ENCODE data around the gene RASGRF2. TPM values are rescaled to one million over a fixed set of nuclear protein-coding genes. Genes with fewer than 3 reads are reported as not detected.

Gene RASGRF2
- total RNA-seq, 1 experiment from 2014 or later, result 0.18 TPM

GRCh38 chr5:81245871-81246235 is 285.7 kb downstream of the RASGRF2 start:
- H3K4me1 ChIP-seq (ENCODE audit: insufficient read depth, low read length), result peaks cover 17% of the 10 kb centered on the region
- H3K79me2 ChIP-seq (ENCODE audit: low read length), result no peaks in the 10 kb centered on the region
- no peaks in the 10 kb centered on the region for H3K36me3 ChIP-seq (ENCODE audit: low read depth, low read length)
- POLR2A ChIA-PET (ENCODE audit: unreplicated experiment), result interaction anchor here (0.8 kb wide), 1 partner anchor 54 kb away, joined by 3 read pairs; no protein-coding TSS in a partner anchor
- H4K20me1 ChIP-seq (ENCODE audit: low read length), result no peaks in the 10 kb centered on the region
- no peak overlapping the region for H3K4me3 ChIP-seq (ENCODE audit: low read length)
- no peak overlapping the region for H3K4me2 ChIP-seq (ENCODE audit: low read length)
- TF ChIP-seq EZH2phosphoT487 (IDR thresholded peaks at IDR 0.05; ENCODE audit: borderline replicate concordance, low read length) (no peak), CTCF (conservative IDR thresholded peaks at IDR 0.05; ENCODE audit: low read depth, low read length) (no peak)
- no peak overlapping the region for H2AFZ ChIP-seq (ENCODE audit: low read length)
- peak overlapping the region; percentile 11; the same call in 1 of the 2 replicates for H3K27ac ChIP-seq (ENCODE audit: low read length)
- intact Hi-C loops (cut with micrococcal nuclease), result no loop called here
- H3K27me3 ChIP-seq (ENCODE audit: low read length), result no peaks in the 10 kb centered on the region
- no peaks in the 10 kb centered on the region for H3K9me2 ChIP-seq (replicated peaks; ENCODE audit: low read length)
- H3F3A ChIP-seq (ENCODE audit: low read length, unreplicated experiment), result no peaks in the 10 kb centered on the region
- CTCF ChIA-PET, result no interaction called here
- ATAC-seq (peak; percentile 10; the same call in 1 of the 2 replicates), DNase-seq (no peak)
- no peaks in the 10 kb centered on the region for H3K9me3 ChIP-seq (ENCODE audit: low read length)
- no TSS peak for BruUV-seq (replicated peaks)
- no peak overlapping the region for H3K9ac ChIP-seq (ENCODE audit: low read length)

GRCh38 chr5:81246697-81247096 is 286.5 kb downstream of the RASGRF2 start:
- no TSS peak for BruUV-seq (replicated peaks)

GRCh38 chr5:81247441-81247972 is 287.3 kb downstream of the RASGRF2 start:
- Histone ChIP-seq H3F3A (ENCODE audit: low read length, unreplicated experiment) (no peaks in the 10 kb centered on the region), H2AFZ (ENCODE audit: low read length) (no peak overlapping the region), H3K9me2 (replicated peaks; ENCODE audit: low read length) (no peaks in the 10 kb centered on the region), H3K4me1 (ENCODE audit: insufficient read depth, low read length) (peaks cover 17% of the 10 kb centered on the region), H3K79me2 (ENCODE audit: low read length) (no peaks in the 10 kb centered on the region), H3K9ac (ENCODE audit: low read length) (no peak overlapping the region), H4K20me1 (ENCODE audit: low read length) (no peaks in the 10 kb centered on the region), H3K4me3 (ENCODE audit: low read length) (no peak overlapping the region), H3K27me3 (ENCODE audit: low read length) (no peaks in the 10 kb centered on the region), H3K36me3 (ENCODE audit: low read depth, low read length) (no peaks in the 10 kb centered on the region), H3K9me3 (ENCODE audit: low read length) (no peaks in the 10 kb centered on the region), H3K27ac (ENCODE audit: low read length) (no peak overlapping the region), H3K4me2 (ENCODE audit: low read length) (no peak overlapping the region)
- DNase-seq, result peak; percentile 14
- no TSS peak for BruUV-seq (replicated peaks)
- no peak for TF ChIP-seq EZH2phosphoT487 (IDR thresholded peaks at IDR 0.05; ENCODE audit: borderline replicate concordance, low read length)
- TF ChIP-seq CTCF (conservative IDR thresholded peaks at IDR 0.05; ENCODE audit: low read depth, low read length), result no peak
- TF ChIP-seq EZH2 (IDR thresholded peaks at IDR 0.05; ENCODE audit: low read length, unreplicated experiment), result no peak
- ChIA-PET CTCF (interaction anchor here (0.6 kb wide), 1 partner anchor 229 kb away, joined by 14 read pairs; no protein-coding TSS in a partner anchor), POLR2A (ENCODE audit: unreplicated experiment) (no interaction called here)
- ATAC-seq, result no peak
- intact Hi-C loops (cut with micrococcal nuclease), result no loop called here

More at GRCh38 chr5:81246697-81247096, 286.5 kb downstream of the RASGRF2 start:
- DNase-seq, result no peak
- Histone ChIP-seq H4K20me1 (ENCODE audit: low read length) (no peaks in the 10 kb centered on the region), H3K9me3 (ENCODE audit: low read length) (no peaks in the 10 kb centered on the region), H3K27me3 (ENCODE audit: low read length) (no peaks in the 10 kb centered on the region), H3K9me2 (replicated peaks; ENCODE audit: low read length) (no peaks in the 10 kb centered on the region), H3K4me3 (ENCODE audit: low read length) (no peak overlapping the region), H2AFZ (ENCODE audit: low read length) (no peak overlapping the region), H3K9ac (ENCODE audit: low read length) (no peak overlapping the region), H3K36me3 (ENCODE audit: low read depth, low read length) (no peaks in the 10 kb centered on the region), H3K27ac (ENCODE audit: low read length) (no peak overlapping the region), H3K4me2 (ENCODE audit: low read length) (no peak overlapping the region), H3F3A (ENCODE audit: low read length, unreplicated experiment) (no peaks in the 10 kb centered on the region), H3K79me2 (ENCODE audit: low read length) (no peaks in the 10 kb centered on the region), H3K4me1 (ENCODE audit: insufficient read depth, low read length) (peaks cover 17% of the 10 kb centered on the region)
- intact Hi-C loops (cut with micrococcal nuclease), result no loop called here
- ChIA-PET POLR2A (ENCODE audit: unreplicated experiment) (no interaction called here), CTCF (no interaction called here)
- no peak for ATAC-seq
- TF ChIP-seq EZH2 (IDR thresholded peaks at IDR 0.05; ENCODE audit: low read length, unreplicated experiment), result no peak

Data from PC-3 (cell line).